GM19025 (cell line): ENCODE data around the gene RSPH6A.

Source experiments
- ATAC-seq: cut with Tn5 transposase; IDR thresholded peaks from one replicate; pipeline ENCODE4 v1.9.1; 2021; ENCODE audit warnings: mild to moderate bottlenecking, low read depth, moderate library complexity; ENCODE audit not compliant: unreplicated experiment

RSPH6A gene

DNA sequence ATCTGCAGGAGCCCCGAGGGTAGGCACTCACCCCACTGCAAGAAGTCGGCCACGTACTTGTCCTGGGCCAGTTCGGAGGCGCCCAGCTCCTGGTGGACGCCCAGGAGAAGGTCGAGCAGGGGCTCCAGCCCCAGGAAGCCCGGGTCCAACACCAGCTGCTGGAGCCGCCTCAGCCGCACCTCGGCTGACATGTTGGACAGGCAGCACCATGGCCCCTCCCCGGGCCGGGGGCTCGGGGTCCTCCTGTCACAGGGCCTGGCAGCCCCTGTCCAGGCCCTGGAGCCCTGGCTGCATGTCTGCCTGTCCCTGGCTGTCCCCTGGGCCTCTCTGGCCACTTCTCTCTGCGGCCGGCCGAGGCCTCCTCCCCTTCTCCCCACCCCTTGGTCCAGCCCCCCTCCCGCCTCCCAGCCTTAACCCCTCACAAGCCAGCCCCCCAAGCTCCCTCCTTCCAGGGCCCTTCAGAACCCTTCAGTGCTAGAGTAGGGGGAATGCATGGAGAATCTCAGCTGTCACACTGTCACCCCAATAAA lies 32.9 kb downstream of the RSPH6A start, which contains the start of gene DMPK:
DMPK (minus strand) TSS at position 329 of the 530 bp plus-strand sequence; CDS start at position 191, 138 bp downstream.
- no peak for ATAC-seq

DNA sequence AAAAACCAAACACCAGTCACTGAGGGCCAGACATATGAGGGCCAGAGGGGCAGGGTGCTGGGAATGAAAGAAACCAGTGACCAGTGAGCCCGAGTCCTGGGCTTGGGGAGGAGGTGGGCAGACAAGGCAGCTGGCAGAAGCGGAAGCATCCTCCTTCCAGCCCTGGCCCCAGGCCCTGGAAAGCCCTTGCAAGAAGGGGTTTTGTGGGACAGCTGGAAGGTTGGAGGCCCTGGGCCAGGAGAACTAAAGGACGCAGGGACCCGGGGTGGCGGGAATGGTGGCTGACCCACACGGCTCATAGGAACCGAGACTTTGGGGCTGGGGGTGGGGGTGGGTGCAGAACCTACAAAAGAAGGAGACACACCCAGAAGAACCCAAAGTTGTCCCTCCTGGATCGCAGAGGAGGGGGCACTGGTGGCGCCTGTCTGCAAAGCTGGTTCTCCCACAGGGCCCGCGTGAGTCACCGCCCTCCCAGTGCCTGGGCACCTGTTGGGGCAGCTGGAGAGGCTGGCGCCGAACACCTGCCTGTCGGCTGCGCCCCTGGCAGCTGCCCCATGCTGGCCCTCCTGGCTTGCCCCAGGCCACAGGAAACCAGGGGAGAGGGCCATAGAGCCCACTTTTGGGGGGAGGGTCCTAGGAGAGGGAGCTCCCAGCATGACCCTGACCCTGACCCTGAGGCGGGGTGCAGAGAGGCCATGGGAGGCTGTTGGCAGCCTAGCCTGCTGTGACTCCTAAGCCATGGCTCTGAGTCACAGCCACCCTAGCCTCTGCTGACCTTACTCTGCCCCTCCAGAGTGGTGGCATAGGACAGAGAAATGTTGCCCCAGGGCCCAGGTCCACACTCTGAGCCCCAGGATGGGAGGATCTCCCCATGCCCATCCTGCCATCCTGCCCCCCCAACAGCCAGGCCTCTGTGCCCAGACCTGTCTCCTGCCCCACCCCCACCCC lies 33.6 kb downstream of the RSPH6A start:
- ATAC-seq: no peak

DNA sequence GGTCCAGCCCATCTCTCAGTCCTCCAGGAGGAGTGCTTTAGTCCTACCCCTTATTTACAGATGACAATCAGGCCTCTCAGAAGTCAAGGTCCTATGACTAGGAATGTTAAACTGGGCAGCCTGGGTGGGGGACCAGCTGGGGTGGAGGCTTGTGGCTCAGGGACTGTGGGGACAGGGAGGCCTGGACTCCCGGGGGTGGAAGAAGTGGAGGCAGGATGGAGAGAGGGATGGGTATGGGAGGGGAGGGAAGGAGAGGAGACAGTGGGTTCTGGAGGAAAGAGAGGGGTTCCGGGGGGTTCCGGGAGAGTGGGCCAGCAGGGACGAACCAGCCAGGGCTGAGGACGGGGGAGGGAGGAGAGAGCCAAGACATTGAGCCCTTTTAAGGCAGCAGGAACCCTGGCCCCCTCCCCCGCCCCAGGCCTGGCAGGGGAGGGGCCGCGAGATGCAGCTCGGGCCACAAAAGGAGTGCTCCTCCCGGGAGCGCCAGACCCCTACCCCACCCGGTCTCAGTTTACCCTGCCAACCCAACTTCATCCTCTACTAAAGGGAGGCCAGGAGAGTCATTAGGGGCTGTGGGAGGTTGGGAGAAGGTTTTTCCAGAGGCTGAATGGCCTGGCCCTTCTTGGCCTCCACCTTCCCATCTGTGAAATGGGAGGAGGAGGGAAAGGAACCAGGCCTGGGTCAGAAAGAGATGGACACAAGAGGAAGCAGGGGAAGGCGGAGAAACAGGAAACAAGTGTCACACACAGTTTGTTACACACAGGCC lies 34.5 kb downstream of the RSPH6A start:
- ATAC-seq: no peak

DNA sequence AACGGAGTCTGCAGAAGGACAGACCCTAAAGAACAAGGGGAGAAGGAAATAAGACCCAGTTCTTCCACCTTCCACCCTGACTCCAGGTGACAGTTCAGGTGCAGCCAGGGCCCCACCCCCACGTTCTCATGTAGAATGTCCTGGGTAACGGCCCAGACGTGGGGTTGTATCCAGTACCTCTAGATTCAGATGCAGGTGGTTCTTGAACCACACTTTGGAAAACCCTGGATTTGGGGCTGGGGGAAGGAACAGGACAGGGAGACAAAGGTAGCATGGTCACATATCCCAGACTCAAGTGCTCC lies 35.0 kb downstream of the RSPH6A start:
- no peak for ATAC-seq

DNA sequence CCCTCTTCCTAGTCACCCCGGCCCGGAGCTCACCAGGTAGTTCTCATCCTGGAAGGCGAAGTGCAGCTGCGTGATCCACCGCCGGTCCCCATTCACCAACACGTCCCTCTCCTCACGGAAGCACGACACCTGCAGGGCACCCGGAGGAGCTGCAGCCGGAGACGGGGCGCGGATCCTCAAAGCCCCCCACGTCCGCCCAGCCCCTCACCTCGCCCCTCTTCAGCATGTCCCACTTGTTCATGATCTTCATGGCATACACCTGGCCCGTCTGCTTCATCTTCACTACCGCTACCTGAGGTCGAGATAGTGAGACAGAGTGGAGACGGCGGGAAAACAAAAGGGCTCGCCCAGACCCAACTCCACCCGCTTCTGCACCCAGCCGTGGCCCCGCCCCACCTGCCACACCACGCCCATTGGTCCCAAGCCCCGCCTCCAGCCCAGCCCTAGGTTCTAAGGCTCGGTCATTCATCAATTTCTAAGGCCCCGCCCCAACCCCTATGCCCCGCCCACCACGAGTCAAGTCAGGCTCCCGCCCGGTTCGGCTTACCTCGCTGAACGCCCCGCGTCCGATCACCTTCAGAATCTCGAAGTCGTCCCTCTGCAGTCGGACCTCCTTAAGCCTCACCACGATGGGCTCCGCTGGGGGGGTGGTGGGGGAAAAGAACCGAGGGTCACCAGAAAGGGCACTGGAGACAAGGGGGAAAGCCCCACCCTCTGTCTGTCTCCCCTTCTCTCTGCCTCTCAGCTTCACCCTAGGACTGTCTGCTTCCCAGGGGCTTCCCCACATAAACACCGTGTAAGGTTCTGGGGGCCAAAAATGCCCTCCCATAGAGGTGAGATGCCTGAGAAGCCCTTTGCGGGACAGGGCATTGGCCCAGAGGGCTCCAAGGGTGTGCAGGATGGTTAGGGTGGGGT lies 35.6 kb downstream of the RSPH6A start:
- ATAC-seq: peak; percentile 86

DNA sequence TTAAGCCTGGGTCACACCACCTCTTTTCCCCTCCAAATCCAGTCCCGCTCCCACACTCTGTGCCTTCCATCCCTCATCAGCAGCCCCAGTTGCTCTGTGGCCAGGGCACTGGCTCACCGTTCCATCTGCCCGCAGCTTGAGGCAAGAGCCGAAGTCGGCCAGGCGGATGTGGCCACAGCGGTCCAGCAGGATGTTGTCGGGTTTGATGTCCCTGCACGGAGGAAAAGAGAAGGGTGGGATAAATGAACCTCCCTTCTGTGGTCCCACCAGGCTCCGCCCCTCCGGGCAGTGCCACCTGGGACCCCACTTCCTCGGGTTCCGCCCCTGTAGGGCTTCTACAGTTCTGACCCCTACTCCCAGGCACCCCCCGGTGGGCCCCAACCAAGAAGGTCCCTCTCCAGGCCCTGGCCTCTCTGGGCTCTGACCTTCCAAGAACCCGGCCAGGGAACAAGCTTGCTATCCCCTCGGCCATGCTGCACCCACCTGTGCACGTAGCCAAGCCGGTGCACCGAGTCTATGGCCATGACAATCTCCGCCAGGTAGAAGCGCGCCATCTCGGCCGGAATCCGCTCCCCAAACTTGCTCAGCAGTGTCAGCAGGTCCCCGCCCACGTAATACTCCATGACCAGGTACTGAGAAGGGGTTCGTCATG lies 37.0 kb downstream of the RSPH6A start:
- ATAC-seq: no peak

DNA sequence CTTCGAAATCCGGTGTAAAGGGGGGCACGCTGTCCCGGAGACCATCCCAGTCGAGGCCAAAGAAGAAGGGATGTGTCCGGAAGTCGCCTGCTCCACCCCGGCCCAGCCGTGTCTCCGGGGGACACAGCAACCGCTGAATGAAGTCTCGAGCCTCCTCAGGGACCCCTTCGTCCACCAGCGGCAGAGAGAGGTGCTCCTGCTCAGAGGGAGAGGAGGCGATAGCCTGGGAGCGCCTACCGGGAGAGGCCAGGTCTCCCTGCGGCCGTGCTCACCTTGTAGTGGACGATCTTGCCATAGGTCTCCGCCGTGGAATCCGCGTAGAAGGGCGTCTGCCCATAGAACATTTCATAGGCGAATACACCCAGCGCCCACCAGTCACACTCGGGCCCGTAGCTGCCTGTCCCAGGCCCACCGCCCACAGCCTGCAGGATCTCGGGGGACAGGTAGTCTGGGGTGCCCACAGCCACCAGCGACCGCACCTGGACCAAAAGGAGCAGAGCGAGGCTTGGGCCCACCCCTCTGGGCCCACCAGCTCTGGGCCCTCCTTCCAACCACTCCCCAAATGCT lies 37.6 kb downstream of the RSPH6A start:
- ATAC-seq: no peak

DNA sequence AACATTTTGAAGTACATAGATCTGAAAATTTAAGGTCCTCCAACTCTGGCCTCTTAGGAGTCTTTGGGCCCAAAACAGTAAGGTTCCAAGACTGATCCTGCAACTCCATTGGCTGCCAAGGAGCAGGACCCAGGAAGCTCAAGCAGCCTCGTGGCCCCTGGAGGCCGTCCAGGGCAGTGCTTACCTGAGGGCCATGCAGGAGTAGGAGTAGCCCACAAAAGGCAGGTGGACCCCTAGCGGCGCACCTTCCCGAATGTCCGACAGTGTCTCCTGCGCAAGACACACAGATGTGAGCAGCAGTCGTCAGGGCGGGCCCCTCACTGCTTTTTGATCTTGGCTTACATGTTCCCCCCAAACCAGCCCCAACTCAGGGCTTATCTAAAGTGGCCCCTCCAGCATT lies 40.3 kb downstream of the RSPH6A start:
- ATAC-seq: no peak

DNA sequence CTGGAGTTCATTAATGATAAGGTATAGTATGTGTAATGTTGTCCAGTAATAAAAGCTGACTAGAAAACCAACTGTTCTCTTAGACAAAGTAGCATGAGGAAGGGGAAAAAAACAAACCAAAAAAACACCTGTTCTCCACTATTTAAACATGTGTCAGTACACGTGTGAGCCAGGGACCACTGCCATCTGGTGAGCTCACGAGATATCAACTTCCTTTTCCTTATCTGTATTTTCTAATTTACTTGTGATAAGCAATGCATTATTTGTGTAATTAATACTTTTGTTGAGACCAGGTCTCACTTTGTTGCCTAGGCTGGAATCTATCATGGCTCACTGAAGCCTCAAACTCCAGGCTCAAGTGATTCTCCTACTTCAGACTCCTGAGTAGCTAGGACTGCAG lies 41.7 kb downstream of the RSPH6A start:
- ATAC-seq: no peak

DNA sequence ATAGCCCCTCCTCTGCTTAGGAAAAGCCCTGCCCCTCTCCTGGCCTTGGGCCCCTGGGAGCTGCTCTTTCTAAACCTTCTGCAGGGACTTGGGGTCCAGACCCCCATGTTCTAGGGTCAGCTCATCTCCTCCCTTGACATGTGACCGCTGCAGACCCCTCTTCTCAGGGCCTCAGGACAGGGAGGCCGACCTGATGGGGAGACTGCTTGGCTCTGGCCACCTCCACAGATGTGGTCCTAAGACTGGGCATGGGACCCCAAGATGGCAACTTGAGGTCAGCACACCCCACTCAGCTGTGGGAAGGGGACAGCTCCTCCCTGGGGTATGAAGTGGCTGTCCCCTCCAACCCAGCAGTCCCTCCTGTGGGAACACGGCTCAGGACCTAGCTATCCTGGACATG lies 42.2 kb downstream of the RSPH6A start:
- no peak for ATAC-seq

DNA sequence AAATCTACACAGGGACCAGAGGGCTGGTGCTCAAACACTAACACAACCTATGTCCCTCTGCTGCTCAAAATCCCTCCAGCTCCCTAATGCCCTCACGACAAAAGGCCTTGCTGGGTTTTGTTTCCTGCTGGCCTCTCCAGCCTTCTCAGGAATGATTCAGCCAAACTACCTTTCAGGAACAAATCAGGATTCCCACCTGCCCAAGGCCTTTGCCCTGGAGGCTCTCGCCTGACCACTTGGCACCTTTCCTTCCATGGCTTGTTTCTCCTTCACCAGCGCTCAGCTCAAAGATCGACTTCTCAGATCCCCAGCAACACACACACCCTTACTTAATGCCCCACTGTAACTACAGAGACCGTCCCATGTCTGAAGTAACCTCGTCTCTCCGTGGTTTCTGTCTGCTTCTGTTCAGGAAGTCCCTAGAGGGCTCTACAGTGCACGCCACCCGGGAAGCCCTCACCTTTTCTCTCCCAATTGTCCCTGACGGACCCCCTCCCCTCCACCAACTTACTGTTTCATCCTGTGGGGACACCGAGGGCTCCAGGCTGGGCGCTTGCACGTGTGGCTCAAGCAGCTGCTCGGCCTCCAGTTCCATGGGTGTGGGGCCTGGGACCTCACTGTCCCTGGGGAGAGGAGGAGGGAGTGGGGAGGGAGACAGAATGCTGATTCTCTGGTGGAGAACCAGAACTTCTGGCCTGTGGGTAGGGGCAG lies 42.8 kb downstream of the RSPH6A start:
- no peak for ATAC-seq

DNA sequence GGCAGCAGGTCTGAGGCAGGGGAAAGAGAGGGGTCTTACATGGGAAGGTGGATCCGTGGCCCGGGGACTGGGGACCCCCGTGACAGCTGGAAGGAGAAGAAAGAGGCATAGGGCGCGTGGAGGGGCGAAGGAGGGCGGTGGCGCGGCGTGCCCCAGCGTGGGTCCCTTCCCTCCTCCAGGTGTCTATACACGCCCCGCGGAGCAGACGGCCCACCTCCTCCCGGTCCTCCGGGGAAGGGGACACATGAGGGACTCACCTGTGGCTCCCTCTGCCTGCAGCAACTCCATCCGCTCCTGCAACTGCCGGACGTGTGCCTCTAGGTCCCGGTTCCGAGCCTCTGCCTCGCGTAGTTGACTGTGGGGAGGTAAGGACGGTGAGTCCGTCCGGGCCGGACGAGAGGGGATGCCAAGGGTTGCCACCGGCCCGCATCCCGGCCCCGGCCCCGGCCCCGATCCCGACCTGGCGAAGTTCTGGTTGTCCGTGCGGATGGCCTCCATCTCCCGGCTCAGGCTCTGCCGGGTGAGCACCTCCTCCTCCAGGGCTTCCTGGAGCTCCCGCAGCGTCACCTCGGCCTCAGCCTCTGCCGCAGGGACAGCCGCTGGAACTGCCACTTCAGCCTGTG lies 43.7 kb downstream of the RSPH6A start:
- no peak for ATAC-seq

DNA sequence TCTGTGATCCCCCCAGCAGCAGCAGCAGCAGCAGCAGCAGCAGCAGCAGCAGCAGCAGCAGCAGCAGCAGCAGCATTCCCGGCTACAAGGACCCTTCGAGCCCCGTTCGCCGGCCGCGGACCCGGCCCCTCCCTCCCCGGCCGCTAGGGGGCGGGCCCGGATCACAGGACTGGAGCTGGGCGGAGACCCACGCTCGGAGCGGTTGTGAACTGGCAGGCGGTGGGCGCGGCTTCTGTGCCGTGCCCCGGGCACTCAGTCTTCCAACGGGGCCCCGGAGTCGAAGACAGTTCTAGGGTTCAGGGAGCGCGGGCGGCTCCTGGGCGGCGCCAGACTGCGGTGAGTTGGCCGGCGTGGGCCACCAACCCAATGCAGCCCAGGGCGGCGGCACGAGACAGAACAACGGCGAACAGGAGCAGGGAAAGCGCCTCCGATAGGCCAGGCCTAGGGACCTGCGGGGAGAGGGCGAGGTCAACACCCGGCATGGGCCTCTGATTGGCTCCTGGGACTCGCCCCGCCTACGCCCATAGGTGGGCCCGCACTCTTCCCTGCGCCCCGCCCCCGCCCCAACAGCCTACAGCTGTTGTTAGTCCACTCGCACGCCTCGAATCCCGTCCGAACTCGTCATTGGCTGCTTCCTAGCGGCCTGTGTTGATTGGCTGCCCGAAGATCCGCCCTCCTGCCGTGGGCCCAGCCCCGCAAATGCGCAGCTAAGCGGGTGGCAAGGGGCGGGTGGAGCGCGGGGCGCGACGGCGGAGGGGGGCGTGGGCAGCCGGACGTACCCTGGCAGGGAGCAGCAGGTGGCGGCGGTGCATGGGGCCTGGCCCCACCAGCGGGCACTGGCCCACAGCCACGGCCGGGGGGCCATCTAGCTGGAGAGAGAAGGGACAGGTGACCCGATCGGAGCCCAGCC lies 44.7 kb downstream of the RSPH6A start:
- ATAC-seq: peak; percentile 48

DNA sequence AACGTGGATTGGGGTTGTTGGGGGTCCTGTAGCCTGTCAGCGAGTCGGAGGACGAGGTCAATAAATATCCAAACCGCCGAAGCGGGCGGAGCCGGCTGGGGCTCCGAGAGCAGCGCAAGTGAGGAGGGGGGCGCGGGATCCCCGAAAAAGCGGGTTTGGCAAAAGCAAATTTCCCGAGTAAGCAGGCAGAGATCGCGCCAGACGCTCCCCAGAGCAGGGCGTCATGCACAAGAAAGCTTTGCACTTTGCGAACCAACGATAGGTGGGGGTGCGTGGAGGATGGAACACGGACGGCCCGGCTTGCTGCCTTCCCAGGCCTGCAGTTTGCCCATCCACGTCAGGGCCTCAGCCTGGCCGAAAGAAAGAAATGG lies 45.3 kb downstream of the RSPH6A start:
- no peak for ATAC-seq

DNA sequence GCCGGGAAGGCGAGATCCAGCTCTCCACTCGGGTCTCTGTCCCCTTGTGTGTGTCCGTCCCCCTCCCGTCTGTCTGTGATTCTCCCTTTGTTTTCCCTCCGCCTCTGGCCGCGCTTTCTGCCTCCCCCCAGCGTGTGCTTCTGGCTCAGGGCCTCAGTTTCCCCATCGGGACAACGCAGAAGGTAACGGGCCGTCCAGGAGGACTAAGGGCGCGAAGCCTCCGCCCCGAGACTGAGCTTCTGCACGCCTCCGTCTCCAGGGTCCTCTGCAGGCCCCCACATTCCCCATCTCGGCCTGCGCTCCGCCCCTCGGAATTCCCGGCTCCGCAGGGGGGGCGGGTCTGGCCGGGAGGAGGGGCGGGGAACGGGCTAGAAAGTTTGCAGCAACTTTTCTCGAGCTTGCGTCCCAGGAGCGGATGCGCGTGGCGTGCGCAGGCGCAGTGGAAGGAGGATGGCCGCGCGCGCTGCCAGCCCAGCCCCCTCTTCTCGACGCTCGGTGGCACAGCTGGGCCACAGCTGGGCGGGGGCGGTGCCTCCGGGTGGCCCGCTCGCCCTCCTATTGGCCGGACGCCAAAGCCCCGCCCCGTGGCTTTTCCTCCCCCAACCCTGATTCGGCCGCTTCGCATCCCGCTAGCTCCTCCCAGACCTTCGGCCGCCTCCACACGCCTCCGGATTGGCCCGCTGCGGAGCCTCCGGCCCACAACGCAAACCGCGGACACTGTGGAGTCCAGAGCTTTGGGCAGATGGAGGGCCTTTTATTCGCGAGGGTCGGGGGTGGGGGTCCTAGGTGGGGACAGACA lies 45.9 kb downstream of the RSPH6A start, which contains the start of gene SIX5:
SIX5 (minus strand) TSS at position 269 of the 799 bp plus-strand sequence. CDS start 408 bp downstream, outside the sequence.
- peak; percentile 50 for ATAC-seq

DNA sequence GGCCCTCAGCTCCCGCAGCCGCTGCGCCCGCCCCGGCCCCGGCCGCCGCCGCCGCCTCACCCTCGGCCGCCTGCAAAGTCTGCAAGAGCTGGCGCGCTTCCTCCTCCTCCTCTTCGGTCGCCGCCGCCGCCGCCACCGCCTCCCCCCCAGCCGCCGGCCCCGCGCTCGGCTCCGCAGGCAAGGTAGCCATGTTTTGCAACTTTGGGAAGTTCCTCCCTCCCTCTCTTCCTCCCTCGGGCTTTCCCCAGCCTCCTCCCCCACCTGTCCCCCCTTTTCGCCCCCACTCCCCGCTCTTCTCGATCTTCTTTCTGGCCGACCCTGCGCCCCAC lies 46.5 kb downstream of the RSPH6A start:
- ATAC-seq: no peak
